Keratinocyte (primary cell): ENCODE results near the gene ZNF407.

Experiments used
- EZH2 ChIP-seq: IDR thresholded peaks from one replicate; pipeline ENCODE4 v1.6.1; 2012; ENCODE audit warnings: inconsistent platforms, mild to moderate bottlenecking, low read length, moderate library complexity
- TF ChIP-seq, protein P1 (sequence below), 3 experiments: IDR thresholded peaks in 1 of 3; conservative IDR thresholded peaks in 1 of 3; optimal IDR thresholded peaks in 1 of 3; 2 replicates in 2 of 3; 3 replicates in 1 of 3; pipeline versions ENCODE3 to v1.5.1; 2011; ENCODE audit warnings: low read length in 3 of 3, mild to moderate bottlenecking in 3 of 3, moderate library complexity in 2 of 3, control low read depth in 1 of 3, inconsistent platforms in 1 of 3; ENCODE audit not compliant: insufficient read depth in 2 of 3; ENCODE audit errors: extremely low read depth in 1 of 3

DNA sequence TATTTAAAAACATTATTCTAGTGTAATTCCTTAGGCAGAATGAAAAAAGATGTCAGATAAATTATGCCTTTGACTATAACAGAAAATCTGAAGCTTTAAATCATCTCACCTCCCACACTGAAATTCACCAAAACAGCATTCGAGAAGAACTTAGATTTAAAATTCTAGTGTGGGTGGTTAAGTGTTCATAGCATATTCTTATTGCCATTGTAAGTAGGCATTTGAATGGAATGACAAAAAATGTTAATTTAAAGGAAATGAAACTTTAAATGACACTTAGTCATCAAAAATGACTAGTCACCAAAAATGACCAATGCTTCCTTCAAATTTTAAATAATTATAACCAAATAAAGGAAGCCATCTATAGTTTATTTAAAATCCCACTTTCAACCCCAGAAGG, 7.0 kb upstream of the ZNF407 start:
- TF ChIP-seq, protein P1, sequence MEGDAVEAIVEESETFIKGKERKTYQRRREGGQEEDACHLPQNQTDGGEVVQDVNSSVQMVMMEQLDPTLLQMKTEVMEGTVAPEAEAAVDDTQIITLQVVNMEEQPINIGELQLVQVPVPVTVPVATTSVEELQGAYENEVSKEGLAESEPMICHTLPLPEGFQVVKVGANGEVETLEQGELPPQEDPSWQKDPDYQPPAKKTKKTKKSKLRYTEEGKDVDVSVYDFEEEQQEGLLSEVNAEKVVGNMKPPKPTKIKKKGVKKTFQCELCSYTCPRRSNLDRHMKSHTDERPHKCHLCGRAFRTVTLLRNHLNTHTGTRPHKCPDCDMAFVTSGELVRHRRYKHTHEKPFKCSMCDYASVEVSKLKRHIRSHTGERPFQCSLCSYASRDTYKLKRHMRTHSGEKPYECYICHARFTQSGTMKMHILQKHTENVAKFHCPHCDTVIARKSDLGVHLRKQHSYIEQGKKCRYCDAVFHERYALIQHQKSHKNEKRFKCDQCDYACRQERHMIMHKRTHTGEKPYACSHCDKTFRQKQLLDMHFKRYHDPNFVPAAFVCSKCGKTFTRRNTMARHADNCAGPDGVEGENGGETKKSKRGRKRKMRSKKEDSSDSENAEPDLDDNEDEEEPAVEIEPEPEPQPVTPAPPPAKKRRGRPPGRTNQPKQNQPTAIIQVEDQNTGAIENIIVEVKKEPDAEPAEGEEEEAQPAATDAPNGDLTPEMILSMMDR (optimal IDR thresholded peaks at IDR 0.05 in 1 of 3, IDR thresholded peaks at IDR 0.05 in 1 of 3, conservative IDR thresholded peaks at IDR 0.05 in 1 of 3; ENCODE audit: extremely low read depth in 1 of 3, insufficient read depth in 2 of 3, low read length in 3 of 3) = no peak
- no peak for TF ChIP-seq EZH2
